Progenitor cell of endocrine pancreas (in vitro differentiated cells): ENCODE results near the gene ZNF74. TPM values are rescaled to one million over a fixed set of nuclear protein-coding genes. Genes with fewer than 3 reads are reported as not detected.
"Not testable (repeated sequence)": the region's sequence is repeated elsewhere in the genome, so short reads cannot be mapped to it uniquely, and the experiment has no call there.

Source experiments
- DNase-seq: peaks from one replicate; pipeline ENCODE4 v3.0.0; 2021; ENCODE audit warnings: low spot score; ENCODE audit not compliant: unreplicated experiment
- H3K27ac Mint-ChIP-seq: 2 replicates; pipeline ENCODE4 v1.8.0; 2021; ENCODE audit warnings: mild to moderate bottlenecking, moderate library complexity, mixed read lengths
- H3K27me3 Mint-ChIP-seq: 2 replicates; pipeline ENCODE4 v1.8.0; 2021; ENCODE audit warnings: mixed read lengths
- H3K36me3 Mint-ChIP-seq: 2 replicates; pipeline ENCODE4 v1.8.0; 2022; ENCODE audit warnings: mixed read lengths; ENCODE audit not compliant: insufficient read depth
- H3K4me1 Mint-ChIP-seq: 2 replicates; pipeline ENCODE4 v1.8.0; 2021; ENCODE audit warnings: low read depth, mixed read lengths
- H3K4me3 Mint-ChIP-seq: 2 replicates; pipeline ENCODE4 v1.8.0; 2021; ENCODE audit warnings: low read depth, mild to moderate bottlenecking, moderate library complexity, mixed read lengths
- H3K9me3 Mint-ChIP-seq: 2 replicates; pipeline ENCODE4 v1.8.0; 2021; ENCODE audit warnings: low read depth, mixed read lengths
- CTCF ChIP-seq: fragments of 200-600 bp; sonication (generic); IDR thresholded peaks from one replicate; pipeline ENCODE4 v1.5.0; 2021; ENCODE audit warnings: antibody characterized with exemption, mild to moderate bottlenecking; ENCODE audit not compliant: unreplicated experiment
- total RNA-seq: library from RNA; stranded (reverse); gene quantifications from 2 replicates; pipeline ENCODE4 v1.2.1, GENCODE V29; 2021

Gene ZNF74
- total RNA-seq, 1 donor from 2014 or later: 52.1 TPM

GRCh38 chr22:20446383-20446970, 52.5 kb downstream of the ZNF74 start:
- DNase-seq: no peak
- Mint-ChIP-seq H3K4me1 (no peaks in the 10 kb centered on the region), H3K4me3 (no peak overlapping the region), H3K36me3 (peaks cover 19% of the 10 kb centered on the region), H3K27ac (no peak overlapping the region), H3K9me3 (no peaks in the 10 kb centered on the region), H3K27me3 (no peaks in the 10 kb centered on the region)
- no peak for TF ChIP-seq CTCF

- no peak for TF ChIP-seq CTCF
- no peaks in the 10 kb centered on the region for H3K4me1 Mint-ChIP-seq
- no peaks in the 10 kb centered on the region for H3K27me3 Mint-ChIP-seq
- peaks cover 15% of the 10 kb centered on the region for H3K36me3 Mint-ChIP-seq
- no peak for DNase-seq
- no peaks in the 10 kb centered on the region for H3K9me3 Mint-ChIP-seq
- no peak overlapping the region for H3K27ac Mint-ChIP-seq
- H3K4me3 Mint-ChIP-seq: no peak overlapping the region
These were observed 54.7 kb downstream of the ZNF74 start for GRCh38 chr22:20448630-20449029.

GRCh38 chr22:20449819-20450550, 56.0 kb downstream of the ZNF74 start:
- DNase-seq: no peak
- peaks cover 8% of the 10 kb centered on the region for H3K36me3 Mint-ChIP-seq
- no peaks in the 10 kb centered on the region for H3K4me1 Mint-ChIP-seq
- H3K4me3 Mint-ChIP-seq: no peak overlapping the region
- no peak for TF ChIP-seq CTCF
- no peaks in the 10 kb centered on the region for H3K27me3 Mint-ChIP-seq
- H3K27ac Mint-ChIP-seq: no peak overlapping the region
- no peaks in the 10 kb centered on the region for H3K9me3 Mint-ChIP-seq

GRCh38 chr22:20450551-20450906, 56.6 kb downstream of the ZNF74 start:
- Mint-ChIP-seq H3K4me3 (no peak overlapping the region), H3K27ac (no peak overlapping the region), H3K36me3 (peaks cover 8% of the 10 kb centered on the region), H3K9me3 (no peaks in the 10 kb centered on the region), H3K27me3 (no peaks in the 10 kb centered on the region), H3K4me1 (no peaks in the 10 kb centered on the region)
- no peak for TF ChIP-seq CTCF
- DNase-seq: no peak

GRCh38 chr22:20451129-20451778, 57.3 kb downstream of the ZNF74 start:
- not testable (repeated sequence) for DNase-seq, H3K9me3 Mint-ChIP-seq, H3K4me3 Mint-ChIP-seq, H3K27ac Mint-ChIP-seq, H3K4me1 Mint-ChIP-seq, H3K27me3 Mint-ChIP-seq
- H3K36me3 Mint-ChIP-seq: peaks cover 14% of the 10 kb centered on the region
